Right ventricle myocardium superior (tissue), 1 donor: ENCODE results near the gene CC2D2B. TPM values are rescaled to one million over a fixed set of nuclear protein-coding genes. Genes with fewer than 3 reads are reported as not detected.
"Not testable (repeated sequence)": the region's sequence is repeated elsewhere in the genome, so short reads cannot be mapped to it uniquely, and the experiment has no call there.

ENCODE experiments used
- ATAC-seq: fragments of 200-7000 bp; cut with Tn5 transposase; one replicate; pipeline ENCODE4 v1.9.1; 2020; ENCODE audit warnings: mild to moderate bottlenecking; ENCODE audit not compliant: poor library complexity
- DNase-seq: peaks from one replicate; pipeline ENCODE4 v3.0.0-alpha.2; 2020
- intact Hi-C: fragments of 100-400 bp; cut with DNase I; formaldehyde crosslinking; loops from one replicate; pipeline ENCODE4 v1.11.2; 2022
- total RNA-seq: library from RNA; stranded (reverse); fragmentation: NEBNext Ultra II Directional; extraction: Animal tissue kit (Norgen Biotek cat#: 25700); gene quantifications from one replicate; pipeline ENCODE4 v1.2.1, GENCODE V29; 2021
- donor health status: DM: no; HTN: yes; CAD: no; lungs with severe emphysema.

CC2D2B gene
- total RNA-seq, 1 donor from 2014 or later, result 0.13 TPM

- intact Hi-C loops, DNase-seq, ATAC-seq: not testable (repeated sequence)
These were observed 86.6 kb downstream of the CC2D2B start for GRCh38 chr10:95994376-95994775.

- intact Hi-C loops, result no loop called here
- no peak for ATAC-seq
- no peak for DNase-seq
These were observed 90.5 kb downstream of the CC2D2B start for GRCh38 chr10:95998255-95998784.

DNA sequence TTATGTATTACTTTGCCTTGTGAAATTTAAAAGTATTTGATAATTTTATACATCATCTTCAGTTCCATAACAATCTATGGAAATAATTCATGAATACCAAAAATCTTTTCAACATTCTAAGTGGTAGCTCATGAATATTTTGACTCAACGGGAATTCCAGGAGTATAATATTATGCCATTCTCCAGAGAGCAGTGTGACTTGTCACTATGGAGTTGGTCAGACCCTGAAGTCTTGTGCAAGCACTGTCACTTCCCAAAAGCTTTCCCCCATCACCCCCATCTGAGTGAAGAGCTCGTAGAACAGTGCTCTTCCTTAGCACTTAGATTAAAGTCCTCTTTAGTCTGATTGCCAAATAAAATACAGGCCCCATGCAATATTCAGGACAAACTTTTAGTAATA, 106.2 kb downstream of the CC2D2B start:
- DNase-seq (no peak), ATAC-seq (no peak)
- intact Hi-C loops, result loop anchor here (10.0 kb wide), 1 partner anchor 321 kb away; no protein-coding TSS in a partner anchor

DNA sequence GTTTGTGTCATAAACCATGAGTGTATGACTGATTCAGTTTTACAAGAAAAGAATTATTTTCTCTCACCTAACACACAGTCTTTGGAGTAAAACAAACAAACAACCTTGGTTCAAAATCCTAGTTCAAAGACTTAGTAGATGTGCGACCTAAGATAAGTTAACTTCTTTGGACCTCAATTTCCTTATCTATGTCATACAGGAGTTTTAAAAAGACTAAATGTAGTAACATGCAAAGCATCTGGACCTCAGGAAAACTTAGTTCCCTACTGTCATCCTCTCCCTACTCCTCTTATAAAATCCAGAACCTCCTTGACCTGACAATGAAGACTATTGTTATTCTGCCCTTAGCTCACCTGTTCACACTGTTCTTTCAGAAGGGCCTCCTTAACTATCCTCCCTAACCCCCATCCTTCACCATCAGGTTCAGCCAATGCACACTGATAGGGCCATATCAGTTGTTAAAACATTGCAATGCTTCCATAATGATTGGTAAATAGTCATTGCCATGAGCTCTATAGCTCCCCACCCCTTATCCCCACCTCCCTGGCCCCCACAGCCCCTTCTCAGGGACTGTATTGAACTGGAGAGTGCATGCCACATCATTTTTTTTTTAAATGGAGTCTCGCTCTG, 106.8 kb downstream of the CC2D2B start:
- ATAC-seq, result no peak
- intact Hi-C loops, result loop anchor here (5.0 to 10.0 kb wide), 2 partner anchors 283 to 320 kb away; no protein-coding TSS in a partner anchor
- no peak for DNase-seq

DNA sequence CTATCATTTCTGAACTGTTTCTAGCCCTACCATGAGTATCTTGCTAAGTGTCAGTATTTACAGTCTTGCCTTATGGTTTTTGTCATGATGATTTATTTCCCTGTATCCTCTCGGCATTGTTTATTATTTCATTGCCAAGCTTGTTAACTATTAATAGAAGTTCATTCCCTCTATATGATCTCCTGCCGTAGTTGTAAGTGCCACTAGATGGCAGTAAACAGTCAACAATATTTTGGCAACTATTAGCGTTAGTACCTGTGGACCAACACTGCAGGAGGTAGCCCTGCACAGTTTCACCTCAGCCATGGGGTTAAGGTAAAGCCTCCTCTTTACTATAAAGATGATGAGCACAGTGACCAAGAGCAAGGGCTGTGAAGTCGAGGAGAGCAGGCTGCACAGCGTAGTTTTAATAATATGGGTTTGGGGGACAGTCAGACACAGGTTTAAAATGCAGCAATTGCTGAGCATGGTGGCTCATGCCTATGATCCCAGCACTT, 109.5 kb downstream of the CC2D2B start:
- no peak for DNase-seq
- ATAC-seq, result peak; percentile 80
- intact Hi-C loops, result loop anchor here (5.0 to 10.0 kb wide), 2 partner anchors 280 to 318 kb away; no protein-coding TSS in a partner anchor

DNA sequence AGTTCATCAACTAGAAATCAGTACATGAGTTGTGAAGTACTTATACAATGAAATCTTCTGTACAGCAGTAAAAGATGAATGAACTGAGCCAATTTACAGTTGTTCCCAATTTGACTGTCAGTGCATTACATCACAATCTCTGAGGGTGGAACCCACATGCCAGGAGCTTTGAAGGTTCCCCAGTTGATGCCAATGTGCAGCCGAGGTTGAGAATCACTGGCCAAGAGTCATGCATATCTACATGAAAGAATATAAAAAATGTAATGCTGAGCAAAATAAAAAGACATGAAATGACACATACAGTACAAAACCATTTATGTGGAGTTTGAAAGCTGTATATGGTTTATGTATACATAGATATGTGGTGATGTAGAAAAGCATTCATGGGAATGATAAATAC, 113.6 kb downstream of the CC2D2B start:
- intact Hi-C loops, result no loop called here
- no peak for ATAC-seq
- no peak for DNase-seq

DNA sequence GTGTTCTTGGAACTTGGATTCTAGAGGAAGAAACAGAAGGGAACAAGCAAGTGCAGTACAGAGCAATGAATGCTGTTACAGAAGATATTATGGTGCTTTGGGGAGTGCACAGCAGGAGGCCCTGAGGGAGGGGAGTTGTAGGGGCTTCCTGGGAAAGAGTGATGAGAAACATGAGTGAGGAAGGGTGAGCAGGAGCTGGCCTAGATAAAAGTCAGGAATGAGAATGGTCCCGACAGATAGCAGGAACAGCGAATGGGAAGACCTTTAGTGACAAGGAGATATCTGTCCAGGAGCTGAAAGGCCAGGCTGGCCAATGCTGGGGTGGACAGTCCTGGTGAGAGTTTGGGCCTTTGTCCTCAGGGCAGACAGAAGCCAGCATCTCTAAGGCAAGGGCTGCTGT, 115.0 kb downstream of the CC2D2B start:
- ATAC-seq, result no peak
- DNase-seq, result no peak
- intact Hi-C loops, result no loop called here

DNA sequence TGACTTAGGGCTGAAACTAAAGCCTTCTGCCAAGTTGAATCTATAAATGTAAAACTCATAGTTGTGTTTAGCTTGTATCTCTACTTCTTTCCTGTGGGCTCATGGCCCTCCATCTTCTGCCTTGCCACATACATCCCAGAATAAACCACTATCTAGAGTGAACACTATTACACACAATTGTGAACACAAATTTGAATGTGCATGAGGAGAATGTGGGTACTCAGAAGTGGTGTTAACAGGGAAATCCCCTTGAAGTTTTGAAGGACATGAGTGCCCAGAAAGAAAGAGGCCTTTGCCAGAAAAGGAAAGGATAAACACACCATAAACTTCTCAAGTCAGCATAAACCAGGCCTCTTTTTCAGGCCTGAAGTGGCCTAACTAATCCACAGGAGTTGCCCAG, 115.4 kb downstream of the CC2D2B start:
- intact Hi-C loops, result no loop called here
- ATAC-seq, result no peak
- no peak for DNase-seq

DNA sequence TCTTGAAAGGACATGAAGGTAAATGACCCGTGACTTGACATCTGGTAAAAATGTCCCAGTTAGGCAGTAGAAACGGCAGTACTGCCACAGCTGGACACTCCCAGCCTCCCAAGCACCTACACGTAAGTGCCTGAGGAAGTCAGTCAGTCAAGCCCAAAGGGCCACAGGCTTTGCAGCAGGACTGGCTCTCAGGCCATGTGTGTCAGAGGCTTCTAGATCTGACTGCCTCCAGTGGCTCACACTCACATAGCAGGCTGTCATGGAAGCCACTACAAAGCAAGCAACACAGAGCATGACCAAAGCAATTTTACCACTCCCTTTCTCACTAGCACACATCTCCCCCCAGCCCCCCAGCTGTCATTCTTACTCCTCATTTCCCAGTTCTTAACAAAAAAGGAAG, 117.8 kb downstream of the CC2D2B start:
- DNase-seq, result no peak
- intact Hi-C loops, result no loop called here
- no peak for ATAC-seq

DNA sequence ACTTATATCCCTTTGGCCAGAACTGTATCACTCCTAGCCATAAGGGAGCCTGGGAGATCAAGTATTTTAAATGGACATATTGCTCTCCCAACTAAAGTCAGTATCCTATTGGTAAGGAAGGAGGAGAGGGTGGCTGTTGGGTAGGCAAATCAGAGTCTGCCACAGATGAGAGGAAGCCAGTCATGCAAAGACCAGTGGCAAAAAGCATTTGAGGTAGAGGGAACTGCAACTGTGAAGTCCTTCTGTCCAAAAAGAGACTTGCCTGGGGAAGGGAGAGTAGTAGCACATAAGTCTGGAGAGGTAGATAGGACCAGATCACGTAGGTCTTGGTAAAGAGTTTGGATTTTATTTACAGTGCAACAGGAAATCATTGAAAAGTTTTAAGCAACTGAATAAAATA, 126.8 kb downstream of the CC2D2B start:
- DNase-seq, result no peak
- ATAC-seq, result no peak
- intact Hi-C loops, result no loop called here

- ATAC-seq, result no peak
- intact Hi-C loops, result no loop called here
- no peak for DNase-seq
These were observed 131.0 kb downstream of the CC2D2B start for GRCh38 chr10:96038476-96039387.

DNA sequence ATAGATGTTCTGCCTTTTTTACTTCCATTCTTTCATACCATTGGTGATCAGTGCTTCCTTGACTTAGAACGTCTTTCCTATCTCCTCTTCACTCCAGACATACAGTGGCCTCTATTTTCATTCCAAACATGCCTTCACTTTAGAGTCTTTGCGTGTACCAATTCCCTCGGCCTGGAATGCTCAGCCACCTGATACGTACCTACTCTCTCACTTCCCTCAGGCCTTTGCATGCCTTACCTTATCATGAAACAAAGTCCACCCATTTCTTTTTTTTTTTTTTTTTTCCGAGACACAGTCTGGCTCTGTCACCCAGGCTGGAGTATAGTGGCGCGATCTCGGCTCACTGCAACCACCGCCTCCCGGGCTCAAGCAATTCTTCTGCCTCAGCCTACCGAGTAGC, 133.4 kb downstream of the CC2D2B start:
- DNase-seq (no peak), ATAC-seq (no peak)
- intact Hi-C loops, result no loop called here

GRCh38 chr10:96043033-96043892, 135.5 kb downstream of the CC2D2B start, which contains the start of gene CCNJ:
Gene CCNJ, plus strand, starts transcription at chr10:96043583. Its CDS starts 811 bp downstream, at chr10:96044394.
- DNase-seq (peak; percentile 93), ATAC-seq (peak; percentile 98)
- intact Hi-C loops, result no loop called here

GRCh38 chr10:96043893-96044715, 136.3 kb downstream of the CC2D2B start:
- intact Hi-C loops, result no loop called here
- ATAC-seq (peak; percentile 64), DNase-seq (peak; percentile 67)

- intact Hi-C loops, result no loop called here
- ATAC-seq (no peak), DNase-seq (no peak)
These were observed 137.0 kb downstream of the CC2D2B start for GRCh38 chr10:96044736-96045135.

GRCh38 chr10:96046546-96046945, 138.8 kb downstream of the CC2D2B start:
- DNase-seq (no peak), ATAC-seq (no peak)
- intact Hi-C loops, result no loop called here

GRCh38 chr10:96047004-96047649, 139.4 kb downstream of the CC2D2B start:
- intact Hi-C loops, result no loop called here
- no peak for ATAC-seq
- no peak for DNase-seq
